ENCODE data around the gene MKS1.

DNA sequence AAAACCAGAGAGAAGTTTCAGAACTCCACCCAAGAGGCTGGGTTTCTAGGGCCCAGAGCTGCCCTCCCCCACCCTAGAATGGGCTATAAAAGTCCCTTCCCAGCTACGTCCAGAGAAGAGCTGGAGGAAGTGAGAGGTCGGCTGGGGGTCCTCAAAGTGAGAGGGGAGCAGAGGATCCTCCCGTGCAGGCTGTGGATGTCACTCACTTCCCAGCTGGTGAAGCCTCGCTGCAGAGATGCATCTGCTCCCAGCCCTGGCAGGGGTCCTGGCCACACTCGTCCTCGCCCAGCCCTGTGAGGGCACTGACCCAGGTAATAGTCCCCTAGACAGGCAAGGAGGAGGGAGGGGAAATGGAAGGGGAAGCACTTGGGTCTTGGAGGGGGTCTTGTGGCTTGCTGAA, 26.4 kb downstream of the MKS1 start, which contains the start of gene EPX:
- TF ChIP-seq, protein P1, sequence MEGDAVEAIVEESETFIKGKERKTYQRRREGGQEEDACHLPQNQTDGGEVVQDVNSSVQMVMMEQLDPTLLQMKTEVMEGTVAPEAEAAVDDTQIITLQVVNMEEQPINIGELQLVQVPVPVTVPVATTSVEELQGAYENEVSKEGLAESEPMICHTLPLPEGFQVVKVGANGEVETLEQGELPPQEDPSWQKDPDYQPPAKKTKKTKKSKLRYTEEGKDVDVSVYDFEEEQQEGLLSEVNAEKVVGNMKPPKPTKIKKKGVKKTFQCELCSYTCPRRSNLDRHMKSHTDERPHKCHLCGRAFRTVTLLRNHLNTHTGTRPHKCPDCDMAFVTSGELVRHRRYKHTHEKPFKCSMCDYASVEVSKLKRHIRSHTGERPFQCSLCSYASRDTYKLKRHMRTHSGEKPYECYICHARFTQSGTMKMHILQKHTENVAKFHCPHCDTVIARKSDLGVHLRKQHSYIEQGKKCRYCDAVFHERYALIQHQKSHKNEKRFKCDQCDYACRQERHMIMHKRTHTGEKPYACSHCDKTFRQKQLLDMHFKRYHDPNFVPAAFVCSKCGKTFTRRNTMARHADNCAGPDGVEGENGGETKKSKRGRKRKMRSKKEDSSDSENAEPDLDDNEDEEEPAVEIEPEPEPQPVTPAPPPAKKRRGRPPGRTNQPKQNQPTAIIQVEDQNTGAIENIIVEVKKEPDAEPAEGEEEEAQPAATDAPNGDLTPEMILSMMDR (IDR thresholded peaks at IDR 0.05; ENCODE audit: low read length), result no peak
- TF ChIP-seq EZH2 (IDR thresholded peaks at IDR 0.05; ENCODE audit: borderline replicate concordance, low read length), result no peak
